ENCODE measurements around the gene COL24A1. TPM values are rescaled to one million over a fixed set of nuclear protein-coding genes. Genes with fewer than 3 reads are reported as not detected.
"Not testable (repeated sequence)": the region's sequence is repeated elsewhere in the genome, so short reads cannot be mapped to it uniquely, and the experiment has no call there.

COL24A1 gene
- total RNA-seq, 1 donor from 2014 or later: not detected

DNA sequence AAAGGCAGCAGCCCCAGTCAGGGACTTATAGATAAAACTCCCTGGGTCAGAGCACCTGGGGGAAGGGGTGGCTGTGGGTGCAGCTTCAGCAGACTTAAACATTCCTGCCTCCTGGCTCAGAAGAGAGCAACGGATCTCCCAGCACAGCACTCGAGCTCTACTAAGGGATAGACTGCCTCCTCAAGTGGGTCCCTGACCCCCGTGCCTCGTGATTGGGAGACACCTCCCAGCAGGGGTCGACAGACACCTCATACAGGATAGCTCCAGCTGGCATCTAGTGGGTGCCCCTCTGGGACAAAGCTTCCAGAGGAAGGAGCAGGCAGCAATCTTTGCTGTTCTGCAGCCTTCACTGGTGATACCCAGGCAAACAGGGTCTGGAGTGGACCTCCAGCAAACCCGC is 84.1 kb downstream of the COL24A1 start:
- ATAC-seq: not testable (repeated sequence)

DNA sequence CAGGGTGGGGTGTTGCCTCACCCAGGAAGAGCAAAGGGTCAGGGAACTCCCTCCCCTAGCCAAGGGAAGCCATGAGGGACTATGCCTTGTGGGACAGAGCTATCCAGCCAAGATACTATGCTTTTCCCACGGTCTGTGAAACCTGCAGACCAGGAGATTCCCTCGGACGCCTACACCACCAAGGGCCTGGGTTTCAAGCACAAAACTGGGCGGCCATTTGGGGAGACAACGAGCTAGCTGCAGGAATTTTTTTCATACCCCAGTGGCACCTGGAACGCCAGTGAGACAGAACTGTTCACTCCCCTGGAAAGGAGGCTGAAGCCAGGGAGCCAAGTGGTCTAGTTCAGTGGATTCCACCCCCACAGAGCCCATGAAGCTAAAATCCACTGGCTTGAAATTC is 84.7 kb downstream of the COL24A1 start:
- not testable (repeated sequence) for ATAC-seq

DNA sequence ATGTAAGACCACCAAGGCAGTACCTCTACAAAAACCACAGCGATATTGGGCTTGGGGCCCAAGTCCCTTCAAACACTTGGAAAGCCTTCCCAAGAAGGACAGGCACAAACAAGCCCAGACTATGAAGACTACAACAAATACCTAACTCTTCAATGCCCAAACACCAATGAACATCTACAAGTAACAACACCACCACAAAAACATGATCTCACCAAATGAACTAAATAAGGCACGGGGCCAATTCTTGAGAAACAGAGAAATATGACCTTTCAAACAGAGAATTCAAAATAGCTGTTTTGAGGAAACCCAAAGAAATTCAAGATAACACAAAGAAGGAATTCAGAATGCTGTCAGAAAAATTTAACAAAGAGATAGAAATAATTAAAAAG is 86.8 kb downstream of the COL24A1 start:
- ATAC-seq: no peak

DNA sequence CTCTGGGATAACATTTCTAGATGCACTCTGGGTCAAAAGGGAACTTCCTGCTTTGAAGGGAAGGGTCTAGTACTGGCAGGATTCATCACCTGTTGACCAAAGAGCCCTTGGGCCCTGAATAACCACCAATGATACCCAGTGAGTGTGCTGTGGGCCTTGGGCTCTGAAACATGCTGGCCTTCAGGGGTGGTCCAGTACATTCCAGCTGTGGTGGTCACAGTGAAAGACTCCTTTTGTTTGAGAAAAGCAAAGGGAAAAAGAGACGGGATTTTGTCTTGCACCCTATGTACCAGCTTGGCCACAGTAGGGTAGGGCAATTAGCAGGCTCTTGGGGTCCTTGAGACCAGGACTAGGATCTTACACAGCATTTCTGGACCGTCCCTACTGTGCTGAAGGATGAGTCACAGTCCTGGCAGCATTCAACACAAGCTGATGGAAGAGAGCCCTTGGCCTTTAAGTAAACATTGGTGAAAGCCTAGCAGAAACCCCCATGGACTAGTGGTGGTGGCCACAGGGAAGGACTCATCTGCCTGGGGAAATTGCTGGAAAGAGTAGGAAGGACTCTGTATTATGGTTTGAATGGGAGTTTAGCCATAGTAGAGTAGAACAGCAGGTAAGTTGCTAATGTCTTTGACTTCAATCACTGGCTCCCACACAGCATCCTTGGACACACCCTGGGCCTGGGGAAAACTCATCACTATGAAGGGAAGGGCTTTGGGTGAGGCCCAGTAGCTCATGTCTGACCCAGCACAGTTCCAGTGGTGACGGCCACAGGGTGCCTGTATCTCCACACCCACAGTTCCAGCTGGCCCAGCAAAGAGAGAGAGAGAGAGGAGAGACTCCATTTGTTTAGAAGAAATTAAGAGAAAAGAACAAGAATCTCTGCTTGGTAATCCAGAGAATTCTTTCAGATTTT is 87.5 kb downstream of the COL24A1 start:
- peak; percentile 95 for ATAC-seq

DNA sequence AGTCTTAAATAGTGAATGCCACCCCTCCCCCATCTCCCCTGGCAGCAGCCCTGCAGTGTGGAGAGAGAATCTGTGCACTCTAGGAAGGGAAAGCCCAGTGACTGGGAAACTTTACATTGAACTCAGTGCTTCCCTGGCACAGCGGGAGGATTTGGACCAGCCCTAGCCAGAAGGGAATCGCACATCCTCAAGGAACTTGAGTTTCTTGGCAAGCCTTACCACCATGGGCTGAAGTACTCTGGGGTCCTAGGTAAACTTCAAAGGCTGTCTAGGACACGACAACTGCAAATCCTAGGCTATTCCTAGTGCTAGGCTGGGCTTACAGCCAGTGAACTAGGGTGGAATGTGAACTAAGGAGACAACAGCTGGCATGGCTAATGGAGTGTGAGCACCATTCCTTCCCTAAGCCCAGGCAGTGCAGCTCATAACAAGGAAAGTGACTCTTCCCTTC is 88.3 kb downstream of the COL24A1 start:
- no peak for ATAC-seq

DNA sequence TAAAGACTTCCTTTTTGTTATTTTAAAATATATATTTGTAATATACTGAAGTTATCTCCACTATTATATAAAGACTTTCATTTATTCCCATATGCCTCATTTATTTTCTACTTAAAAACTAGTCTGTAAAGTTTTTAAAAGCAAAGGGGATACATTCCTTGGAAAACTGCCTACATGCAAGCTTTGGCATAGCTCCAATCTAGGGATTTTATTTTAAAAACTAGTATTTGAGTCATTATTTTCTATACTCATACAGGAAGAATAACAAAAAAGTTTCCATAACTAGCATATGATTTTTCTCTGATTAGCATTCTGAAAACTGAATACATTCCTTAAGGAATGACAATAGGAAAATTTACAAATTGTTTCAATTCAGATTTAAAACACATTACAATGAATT is 88.9 kb downstream of the COL24A1 start:
- no peak for ATAC-seq

DNA sequence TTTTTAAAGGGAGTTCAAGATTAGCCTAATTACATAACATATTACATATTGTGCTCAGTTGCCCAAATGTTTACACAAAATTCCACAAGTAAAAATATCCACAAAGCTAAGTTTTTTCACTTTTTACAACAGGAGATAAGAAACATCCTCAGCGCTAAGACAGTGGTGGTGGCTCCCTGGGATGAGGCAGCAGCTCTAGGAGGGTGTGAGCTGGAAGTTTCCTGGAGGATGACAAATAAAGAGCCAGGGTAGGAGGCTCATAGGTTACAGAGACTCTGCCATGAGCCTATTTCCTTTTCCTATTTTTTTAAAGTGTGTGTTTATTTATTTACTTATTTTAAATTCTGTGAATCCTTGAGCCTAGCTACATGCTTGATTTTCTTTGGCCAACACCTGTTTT is 91.7 kb downstream of the COL24A1 start:
- ATAC-seq: no peak

DNA sequence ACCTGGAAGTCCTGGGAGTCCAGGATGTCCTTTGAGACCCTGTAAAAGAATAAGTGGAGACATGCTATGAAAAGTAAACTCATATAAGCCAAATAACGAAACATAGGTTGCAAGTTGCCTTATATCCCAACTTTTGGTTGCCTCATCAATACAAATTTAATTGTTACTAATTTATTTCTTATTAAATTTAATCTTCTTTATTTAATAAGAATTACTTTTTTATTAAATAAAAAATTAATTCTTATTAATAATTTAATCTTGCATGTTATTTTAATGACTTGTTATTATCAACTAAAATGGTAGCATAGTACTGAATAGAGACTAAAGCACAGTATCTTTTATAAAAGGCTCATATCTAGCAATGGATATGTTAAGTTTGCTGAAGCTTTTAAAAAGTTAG is 92.9 kb downstream of the COL24A1 start:
- ATAC-seq: no peak

DNA sequence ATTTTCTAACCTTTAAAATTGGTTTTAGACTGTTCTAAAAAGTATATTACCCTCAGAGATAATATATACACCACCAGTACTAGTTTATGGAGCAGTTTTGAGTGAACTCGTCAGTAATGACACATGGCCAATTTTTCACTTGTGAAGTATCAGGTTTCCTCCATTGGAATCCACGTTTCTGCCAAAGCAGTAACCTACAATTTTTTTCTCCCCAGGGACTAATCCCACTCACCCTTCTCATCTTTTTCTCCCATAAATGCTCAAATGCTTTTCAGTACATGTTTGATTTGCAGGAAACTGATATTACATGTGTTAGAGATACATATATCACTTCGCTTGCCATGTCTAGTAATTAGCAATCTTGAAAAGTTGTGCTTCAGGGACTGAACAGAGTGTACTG is 94.1 kb downstream of the COL24A1 start:
- no peak for ATAC-seq

DNA sequence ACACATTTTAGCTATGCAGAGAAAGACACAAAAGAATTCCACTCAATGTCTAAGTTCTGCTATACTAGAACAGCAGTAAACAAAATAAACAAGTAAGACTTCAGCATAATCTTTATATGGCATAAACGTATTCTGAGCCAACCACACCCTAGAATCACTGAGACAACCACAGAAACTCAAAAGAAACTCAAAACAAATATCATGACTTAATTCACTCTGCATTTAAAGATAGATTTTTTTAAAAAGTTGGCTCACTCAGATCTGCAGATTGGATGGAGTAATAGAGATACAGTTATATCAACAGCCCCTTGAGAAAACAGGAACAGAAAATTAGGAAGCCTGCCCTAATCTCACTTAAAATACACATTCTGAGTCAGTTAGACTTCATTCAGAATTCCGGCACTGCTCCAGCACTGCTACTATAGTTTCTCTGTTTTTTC is 95.0 kb downstream of the COL24A1 start:
- no peak for ATAC-seq

DNA sequence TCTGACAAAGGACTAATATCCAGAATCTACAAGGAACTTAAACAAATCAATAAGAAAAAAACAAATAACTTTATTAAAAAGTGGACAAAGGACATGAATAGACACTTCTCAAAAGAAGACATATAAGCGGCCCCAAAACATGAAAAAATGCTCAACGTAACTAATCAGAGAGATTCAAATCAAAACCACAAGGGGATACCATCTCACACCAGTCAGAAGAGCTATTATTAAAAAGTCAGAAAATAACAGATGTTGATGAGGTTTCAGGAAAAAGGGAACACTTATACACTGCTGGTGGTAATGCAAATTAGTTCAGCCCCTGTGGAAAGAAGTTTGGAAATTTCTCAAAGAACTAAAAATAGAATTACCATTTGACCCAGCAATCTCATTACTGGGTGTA is 102.2 kb downstream of the COL24A1 start:
- ATAC-seq: no peak

DNA sequence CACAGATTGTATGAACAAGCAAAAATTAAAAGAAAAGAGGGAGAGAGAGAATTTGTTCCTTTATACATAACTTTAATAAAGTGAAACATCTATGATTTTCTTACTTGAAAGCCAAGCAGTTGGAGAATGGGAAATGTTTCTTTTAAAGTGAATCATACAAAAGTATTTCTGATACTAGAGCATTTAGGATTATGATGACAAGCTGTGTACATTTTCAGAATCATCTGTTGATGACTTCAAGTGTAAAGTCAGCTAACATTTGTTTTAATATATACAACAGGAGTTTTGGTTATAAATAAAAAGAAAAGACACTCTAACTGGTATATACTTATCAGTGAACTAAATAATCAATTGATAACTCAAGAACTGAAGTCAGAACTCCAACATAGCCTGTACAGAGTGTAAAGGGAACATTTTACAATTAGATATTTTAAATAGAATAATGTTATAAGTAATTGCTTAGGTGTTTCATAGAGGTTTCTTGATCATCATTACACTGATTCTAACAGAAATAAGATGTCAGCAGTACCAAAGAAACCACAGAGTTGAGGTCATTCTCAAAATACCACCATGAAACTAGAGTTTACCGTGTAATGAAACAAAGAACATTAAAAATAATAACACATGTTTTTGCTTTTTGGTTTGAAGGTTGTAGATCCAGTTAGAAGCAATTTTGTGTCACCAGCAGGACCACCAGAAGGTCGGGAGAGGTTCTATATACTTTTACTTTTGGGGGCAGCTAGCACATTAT is 103.4 kb downstream of the COL24A1 start:
- no peak for ATAC-seq

DNA sequence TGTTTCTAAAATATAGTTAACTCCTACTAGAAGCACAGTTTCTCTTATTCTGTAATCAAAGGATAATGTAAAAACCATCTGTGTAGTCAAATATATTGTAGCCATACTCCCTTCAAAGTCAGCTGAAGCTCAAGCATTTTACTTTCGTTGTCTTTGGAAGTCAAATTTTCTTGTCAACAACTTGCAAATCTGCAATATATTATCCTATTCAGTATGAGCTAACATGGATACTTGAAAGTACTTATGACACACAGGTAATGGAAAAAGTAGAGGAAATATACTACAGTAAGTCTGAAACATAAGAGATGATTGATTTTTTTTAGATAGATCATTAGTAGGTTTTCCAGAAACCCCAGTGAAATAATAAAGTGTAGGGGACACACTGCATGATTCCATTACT is 121.5 kb downstream of the COL24A1 start:
- no peak for ATAC-seq

DNA sequence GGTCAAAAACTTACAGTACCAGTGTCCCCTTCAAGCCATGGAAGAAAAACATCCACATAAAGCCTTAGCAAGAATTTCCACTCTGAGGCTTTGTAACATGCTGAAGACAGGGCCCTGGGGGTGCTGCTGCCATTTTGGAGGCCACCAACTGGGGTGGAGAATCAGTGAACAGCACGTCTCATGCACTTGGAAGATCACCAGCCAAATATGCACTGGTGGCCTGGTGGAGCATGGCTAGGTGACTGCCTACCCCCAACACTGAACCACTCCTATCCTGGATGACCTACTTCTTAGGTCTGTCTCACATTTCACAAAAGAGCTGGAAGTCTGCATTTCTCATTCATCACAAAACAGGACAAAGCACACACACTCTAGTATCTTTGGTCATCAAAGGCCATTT is 126.4 kb downstream of the COL24A1 start:
- no peak for ATAC-seq

DNA sequence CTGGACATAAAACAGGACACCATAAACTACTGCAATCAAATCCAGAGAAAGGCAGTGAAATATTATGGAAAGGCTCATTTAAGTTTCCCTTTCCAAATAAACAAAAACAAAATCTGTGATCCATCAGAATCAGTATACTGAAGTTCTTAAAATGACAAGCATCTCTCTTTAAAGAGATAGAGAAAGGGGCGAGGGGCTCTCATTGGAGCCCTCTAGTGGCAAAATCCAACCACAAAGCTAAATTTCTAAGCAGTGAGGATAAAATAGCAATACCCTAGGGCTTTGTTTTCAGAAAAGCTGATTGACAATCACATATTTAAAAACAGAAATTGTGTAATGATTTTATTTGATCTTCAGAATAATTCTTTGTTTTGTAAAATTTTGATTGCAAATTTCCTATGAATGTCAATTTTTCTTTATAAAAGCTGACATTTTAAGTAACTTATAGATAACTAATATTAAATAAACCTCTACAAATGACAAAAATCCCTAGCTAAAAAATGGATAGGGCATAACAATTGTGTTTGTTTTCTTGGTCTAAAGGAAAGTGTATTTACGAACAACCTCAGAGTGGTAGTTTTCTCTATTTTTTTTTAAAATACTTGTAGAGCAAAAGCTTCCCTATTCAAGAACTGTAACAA is 138.2 kb downstream of the COL24A1 start:
- ATAC-seq: no peak

DNA sequence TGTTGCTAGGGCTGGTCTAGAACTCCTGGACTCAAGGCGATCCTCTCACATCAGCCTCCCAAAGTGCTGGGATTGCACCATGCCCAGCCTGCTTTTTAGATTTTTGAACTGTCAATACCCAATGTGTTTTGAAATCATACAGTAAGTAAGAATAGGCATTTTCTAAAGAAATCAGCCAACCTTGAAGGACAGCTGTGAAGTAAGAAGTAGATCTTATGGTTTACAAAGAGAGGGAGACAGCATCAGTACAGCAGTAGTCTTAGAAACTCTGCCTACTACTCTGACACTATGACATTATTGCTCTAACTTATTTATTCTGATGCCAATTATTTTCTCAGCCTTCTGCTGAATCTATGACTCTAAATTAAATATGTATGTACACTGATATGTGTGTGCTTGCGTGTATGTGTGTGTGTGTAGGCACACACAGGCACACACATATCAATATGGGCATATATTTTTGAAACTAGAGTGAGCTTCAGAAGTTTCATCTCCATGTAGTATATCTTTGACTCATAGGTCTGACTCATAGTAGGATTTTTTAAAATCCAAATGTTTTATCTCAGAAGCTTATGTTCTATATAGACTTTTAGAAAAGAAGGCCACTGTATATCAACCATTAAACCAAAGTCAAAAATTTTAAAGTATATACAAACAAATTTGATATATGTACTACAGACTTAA is 140.4 kb downstream of the COL24A1 start:
- ATAC-seq: no peak

DNA sequence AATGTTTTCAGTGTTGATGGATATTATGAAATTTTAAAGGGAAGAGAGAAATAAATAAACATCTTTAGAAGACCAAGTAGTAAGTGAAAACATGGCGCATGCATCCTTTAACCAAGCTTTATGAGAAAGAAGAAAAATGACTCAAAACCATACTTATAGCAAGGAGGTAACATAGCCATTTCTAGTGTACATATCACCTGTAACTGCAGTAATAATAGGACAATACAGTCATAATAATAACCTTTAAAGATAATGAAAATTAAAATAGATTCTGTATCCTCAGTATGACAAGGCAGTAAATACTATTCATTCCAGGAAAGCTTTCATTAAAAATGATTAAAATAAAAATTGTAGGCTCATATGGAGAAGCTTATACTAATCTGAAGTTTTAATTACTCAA is 141.2 kb downstream of the COL24A1 start:
- no peak for ATAC-seq

DNA sequence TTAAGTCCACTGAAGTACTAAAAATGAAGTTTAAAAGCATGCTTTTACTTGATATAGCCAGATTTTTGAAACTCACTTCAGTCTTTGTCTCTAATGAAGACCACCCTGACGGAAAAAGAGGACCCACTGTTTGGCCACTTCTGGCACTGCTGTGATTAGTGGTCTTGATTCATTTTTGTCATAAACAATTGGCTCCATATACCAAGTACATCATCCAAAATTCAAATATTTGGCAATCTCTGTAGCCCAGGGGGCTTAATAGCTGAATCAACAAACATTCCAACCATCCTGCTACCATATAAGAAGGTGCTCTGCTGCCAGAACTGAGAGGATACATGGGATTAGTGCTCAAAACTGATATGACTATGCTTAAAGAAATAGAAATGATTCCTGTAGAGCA is 156.0 kb downstream of the COL24A1 start:
- ATAC-seq: no peak

DNA sequence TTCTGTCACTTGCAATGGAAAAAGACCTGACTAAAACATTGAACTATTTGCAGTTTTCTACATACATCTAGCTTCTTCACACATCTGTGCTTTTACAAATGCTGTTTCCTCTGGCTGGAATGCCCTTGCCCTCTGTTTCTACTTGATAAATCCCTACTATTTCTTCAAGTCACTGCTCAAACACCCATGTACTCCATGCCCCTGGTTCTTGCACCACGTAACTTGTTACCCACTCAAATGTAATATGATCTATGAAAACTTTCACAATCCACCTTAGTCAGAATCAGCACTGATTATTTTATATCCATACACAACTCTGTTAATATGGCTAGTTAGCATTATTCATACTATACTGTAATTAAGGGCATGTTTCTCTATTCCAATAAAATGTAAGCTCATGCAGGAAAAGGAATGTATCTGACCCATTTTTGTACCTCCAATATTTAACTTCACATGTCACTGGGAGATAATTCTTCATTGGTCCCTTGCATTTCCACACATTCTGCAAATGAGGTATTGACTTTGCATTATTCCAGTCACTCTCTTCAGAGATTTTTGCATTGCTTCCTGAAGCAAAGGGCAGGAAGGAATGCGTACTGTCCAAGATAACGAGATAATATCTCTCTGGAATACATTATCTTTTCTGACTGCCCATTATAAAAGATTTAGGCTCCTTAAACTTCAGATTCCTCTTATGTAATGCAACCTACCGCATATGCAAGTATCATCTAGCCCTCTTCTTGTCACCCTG is 158.3 kb downstream of the COL24A1 start:
- no peak for ATAC-seq

DNA sequence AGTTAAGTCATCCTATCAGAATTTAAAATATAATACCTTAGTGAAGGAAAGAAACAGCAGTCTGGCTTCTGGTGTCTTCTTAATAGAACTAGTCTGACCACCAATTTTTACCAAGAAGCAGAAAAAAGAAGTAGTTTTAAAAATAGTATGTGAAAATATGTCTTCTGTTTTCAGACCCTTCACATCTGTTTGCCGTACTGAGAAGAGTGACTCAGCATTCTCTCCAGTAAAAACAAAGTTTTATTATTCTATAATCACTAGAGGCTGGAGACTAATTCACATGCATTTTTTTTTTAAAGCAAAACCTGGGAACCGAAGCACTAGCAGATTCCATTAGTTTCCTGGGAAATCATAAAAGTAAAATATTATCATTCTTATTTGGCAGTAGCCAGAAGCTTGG is 163.8 kb downstream of the COL24A1 start:
- ATAC-seq: no peak

DNA sequence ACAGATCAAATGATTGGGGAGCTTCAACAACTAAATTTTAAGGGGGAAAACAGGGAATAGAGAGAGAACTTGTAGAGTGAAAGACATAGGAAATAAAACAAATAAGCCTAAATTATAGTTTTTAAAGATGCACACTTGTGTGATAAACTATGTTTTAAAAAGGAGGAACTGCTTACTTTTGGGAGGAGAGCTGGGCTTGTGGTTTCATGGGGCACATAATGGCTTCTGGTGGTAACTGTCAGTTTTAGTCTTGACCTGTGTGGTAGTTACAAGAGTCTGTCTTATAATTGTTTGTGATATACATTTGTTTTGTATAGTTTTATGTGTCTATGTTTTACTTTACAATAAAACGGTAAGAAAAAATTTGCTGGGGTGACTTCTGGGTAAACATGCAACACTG is 165.3 kb downstream of the COL24A1 start:
- ATAC-seq: no peak

DNA sequence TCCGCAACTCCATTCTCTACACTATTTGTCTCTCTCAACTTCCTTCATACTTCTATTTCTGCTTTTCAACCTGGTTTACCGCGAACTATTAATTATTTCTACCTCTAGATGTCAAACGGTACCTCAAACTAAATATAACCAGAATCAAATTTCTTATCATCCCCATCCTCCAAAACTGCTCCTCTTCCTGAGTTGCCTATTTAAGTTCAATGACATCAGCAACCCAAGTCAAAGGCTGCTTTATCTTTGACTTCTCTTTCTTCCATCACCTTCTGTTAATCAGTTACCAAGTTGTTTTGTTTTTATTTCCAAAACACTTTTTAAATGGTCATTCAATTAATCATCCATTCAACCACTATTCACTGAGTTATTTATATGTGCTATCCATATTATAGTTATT is 171.9 kb downstream of the COL24A1 start:
- ATAC-seq: no peak

Measured in esophagus mucosa (tissue), 1 donor.